D341Med (cell line): ENCODE data around the gene CMA1.

ENCODE experiments used
- DNase-seq: peaks from one replicate; pipeline ENCODE4 v3.0.0; 2012; ENCODE audit warnings: low spot score

CMA1 gene

GRCh38 chr14:24465368-24465767 lies 42.7 kb downstream of the CMA1 start:
- DNase-seq, result no peak

DNA sequence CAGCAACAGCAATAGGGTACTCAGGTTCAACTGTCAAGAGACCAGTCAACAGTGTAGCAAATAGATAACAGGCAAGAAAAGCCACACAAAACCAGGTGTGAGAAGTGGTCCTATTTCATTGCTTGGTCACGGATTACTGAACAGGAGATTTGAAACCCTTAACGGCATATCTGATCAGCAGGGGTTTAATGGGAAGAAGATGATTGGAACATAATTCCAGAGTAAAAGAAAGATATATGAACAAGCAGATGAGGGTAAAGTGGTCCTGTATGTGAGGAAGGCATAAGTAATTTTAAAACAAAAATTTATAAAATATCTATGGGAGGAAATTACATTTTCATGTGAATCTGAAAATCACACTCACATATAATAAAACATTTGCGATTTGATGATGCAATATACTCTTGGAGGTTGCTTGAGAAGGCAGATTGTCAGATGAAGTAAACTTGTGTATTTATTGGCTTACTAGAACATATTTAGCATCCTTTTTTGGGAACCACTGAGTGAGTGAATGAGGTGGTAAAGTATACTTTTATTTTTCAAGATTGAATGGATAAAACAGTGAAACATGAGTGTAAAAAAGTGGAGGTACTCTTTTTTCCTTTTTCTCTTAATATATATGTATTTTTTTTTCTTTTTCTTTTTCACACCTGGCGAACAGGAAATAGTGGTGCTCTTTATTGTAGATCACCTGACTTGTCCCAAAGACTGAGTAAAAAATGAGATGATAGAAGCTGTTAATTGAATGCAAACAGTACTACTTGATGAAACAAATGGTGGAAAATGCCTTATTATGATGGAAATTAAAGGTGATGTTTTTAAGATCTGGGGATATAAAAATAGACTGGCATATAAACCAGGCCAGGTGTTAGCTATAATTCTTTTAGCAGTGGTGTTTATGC lies 43.9 kb downstream of the CMA1 start:
- no peak for DNase-seq

DNA sequence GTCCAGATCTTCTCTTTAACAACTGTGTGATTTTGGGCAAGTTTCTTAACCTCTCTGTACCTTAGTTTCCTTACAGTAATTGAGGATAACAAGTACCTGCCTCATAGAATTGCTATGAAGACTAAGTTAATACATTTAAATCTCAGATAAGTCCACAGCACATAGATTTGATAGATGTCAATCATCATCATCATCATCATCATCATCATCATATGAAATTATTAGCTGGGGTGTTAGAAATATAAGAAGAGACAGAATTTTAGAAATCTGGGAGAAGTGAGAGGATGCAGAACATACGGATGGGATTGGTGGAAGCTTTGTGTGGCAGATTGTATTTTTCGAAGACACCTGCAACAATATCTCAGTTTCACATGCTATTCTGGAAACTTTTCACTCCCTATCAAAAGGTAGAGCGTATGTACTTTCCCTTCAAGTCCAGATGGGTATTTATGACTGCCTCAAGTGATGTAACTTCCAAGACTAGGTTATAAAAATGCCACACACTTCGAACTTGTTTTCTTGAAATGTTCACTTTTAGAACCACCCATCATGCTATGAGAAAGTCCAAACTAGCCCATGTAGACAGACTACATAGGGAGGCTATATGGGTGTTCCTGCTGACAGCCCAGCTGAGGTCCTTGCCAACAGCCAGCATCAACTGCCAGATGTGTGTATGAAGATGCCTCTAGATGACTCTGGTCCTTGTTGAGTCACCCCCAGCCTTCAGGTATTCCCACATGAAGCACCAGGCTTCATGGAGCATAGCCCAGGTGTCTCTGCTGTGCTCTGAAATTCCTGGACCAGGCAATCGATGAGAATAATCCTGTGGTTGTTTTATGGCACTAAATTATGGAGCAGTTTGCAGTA lies 44.8 kb downstream of the CMA1 start:
- DNase-seq, result no peak

GRCh38 chr14:24461336-24461735 lies 46.7 kb downstream of the CMA1 start:
- no peak for DNase-seq

- DNase-seq, result no peak
Observed at GRCh38 chr14:24459331-24459730, 48.7 kb downstream of the CMA1 start.

GRCh38 chr14:24458736-24459135 lies 49.3 kb downstream of the CMA1 start:
- DNase-seq, result no peak

DNA sequence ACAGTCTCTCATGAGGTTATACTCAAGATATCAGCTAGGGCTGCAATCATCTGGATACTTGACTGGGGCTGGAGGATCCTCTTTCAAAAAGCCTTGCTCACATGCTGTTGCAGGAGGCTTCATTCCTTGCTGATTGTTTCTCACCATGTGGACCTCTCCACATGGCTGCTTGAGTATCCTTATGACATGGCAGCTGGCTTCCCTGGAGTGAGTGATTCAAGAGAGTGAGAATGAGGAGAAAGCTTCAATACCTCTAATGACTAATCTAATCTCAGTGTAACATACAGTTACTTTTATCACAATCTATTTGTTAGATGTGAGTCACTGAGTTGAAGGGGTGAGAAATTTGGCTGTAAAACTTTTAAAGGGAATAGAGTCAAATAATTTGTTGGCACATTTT lies 51.1 kb downstream of the CMA1 start:
- DNase-seq, result no peak
